ENCODE data around the gene L1TD1. TPM values are rescaled to one million over a fixed set of nuclear protein-coding genes. Genes with fewer than 3 reads are reported as not detected.
"Not testable (repeated sequence)": the region's sequence is repeated elsewhere in the genome, so short reads cannot be mapped to it uniquely, and the experiment has no call there.

The L1TD1 gene
- total RNA-seq, 1 experiment from 2014 or later, result 0.18 TPM

DNA sequence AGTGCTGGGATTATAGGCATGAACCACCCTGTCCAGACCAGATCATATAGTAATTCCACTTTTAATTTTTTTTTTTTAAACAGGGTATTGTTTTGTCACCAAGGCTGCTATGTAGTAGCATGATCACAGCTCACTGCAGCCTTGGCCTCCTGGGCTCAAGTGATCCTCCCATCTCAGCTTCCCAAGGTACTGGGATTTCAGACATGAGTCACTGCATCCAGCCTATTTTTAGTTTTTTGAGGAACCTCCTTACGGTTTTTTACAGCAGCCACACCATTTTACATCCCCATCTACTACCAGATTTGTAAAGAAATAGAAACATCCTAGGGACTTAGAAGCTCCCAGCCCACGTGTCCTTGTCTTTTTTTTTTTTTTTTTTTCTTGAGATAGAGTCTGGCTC lies 24.0 kb downstream of the L1TD1 start:
- no peaks in the 10 kb centered on the region for H3K4me1 ChIP-seq (ENCODE audit: control insufficient read depth, insufficient read depth, low read length)
- no peak overlapping the region for H3K4me3 ChIP-seq (ENCODE audit: low read depth in 2 of 2, low read length in 2 of 2)
- no peaks in the 10 kb centered on the region for H3K27me3 ChIP-seq (ENCODE audit: control insufficient read depth, insufficient read depth, low read length)
- H3K27ac ChIP-seq (ENCODE audit: low read length), result no peak overlapping the region
- intact Hi-C loops (cut with micrococcal nuclease; ENCODE audit: unreplicated experiment) (no loop called here), in situ Hi-C loops (cut with HindIII; ENCODE audit: low pct_unique_long_range_greater_than_20kb, low sequenced_read_pairs) (no loop called here)
- CTCF ChIA-PET, result no interaction called here
- TF ChIP-seq POLR2AphosphoS5 (IDR thresholded peaks at IDR 0.05; ENCODE audit: low read depth, low read length) (no peak), TCF7L2 (IDR thresholded peaks at IDR 0.05; ENCODE audit: low read depth, low read length) (no peak), SIN3A (IDR thresholded peaks at IDR 0.05; ENCODE audit: borderline replicate concordance, insufficient read depth, low read depth, low read length) (no peak)
- TF ChIP-seq, protein P1, sequence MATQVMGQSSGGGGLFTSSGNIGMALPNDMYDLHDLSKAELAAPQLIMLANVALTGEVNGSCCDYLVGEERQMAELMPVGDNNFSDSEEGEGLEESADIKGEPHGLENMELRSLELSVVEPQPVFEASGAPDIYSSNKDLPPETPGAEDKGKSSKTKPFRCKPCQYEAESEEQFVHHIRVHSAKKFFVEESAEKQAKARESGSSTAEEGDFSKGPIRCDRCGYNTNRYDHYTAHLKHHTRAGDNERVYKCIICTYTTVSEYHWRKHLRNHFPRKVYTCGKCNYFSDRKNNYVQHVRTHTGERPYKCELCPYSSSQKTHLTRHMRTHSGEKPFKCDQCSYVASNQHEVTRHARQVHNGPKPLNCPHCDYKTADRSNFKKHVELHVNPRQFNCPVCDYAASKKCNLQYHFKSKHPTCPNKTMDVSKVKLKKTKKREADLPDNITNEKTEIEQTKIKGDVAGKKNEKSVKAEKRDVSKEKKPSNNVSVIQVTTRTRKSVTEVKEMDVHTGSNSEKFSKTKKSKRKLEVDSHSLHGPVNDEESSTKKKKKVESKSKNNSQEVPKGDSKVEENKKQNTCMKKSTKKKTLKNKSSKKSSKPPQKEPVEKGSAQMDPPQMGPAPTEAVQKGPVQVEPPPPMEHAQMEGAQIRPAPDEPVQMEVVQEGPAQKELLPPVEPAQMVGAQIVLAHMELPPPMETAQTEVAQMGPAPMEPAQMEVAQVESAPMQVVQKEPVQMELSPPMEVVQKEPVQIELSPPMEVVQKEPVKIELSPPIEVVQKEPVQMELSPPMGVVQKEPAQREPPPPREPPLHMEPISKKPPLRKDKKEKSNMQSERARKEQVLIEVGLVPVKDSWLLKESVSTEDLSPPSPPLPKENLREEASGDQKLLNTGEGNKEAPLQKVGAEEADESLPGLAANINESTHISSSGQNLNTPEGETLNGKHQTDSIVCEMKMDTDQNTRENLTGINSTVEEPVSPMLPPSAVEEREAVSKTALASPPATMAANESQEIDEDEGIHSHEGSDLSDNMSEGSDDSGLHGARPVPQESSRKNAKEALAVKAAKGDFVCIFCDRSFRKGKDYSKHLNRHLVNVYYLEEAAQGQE (IDR thresholded peaks at IDR 0.05; ENCODE audit: insufficient read depth in 1 of 2, low read depth in 2 of 2, low read length in 1 of 2), result no peak
- TF ChIP-seq, protein P2, sequence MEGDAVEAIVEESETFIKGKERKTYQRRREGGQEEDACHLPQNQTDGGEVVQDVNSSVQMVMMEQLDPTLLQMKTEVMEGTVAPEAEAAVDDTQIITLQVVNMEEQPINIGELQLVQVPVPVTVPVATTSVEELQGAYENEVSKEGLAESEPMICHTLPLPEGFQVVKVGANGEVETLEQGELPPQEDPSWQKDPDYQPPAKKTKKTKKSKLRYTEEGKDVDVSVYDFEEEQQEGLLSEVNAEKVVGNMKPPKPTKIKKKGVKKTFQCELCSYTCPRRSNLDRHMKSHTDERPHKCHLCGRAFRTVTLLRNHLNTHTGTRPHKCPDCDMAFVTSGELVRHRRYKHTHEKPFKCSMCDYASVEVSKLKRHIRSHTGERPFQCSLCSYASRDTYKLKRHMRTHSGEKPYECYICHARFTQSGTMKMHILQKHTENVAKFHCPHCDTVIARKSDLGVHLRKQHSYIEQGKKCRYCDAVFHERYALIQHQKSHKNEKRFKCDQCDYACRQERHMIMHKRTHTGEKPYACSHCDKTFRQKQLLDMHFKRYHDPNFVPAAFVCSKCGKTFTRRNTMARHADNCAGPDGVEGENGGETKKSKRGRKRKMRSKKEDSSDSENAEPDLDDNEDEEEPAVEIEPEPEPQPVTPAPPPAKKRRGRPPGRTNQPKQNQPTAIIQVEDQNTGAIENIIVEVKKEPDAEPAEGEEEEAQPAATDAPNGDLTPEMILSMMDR (IDR thresholded peaks at IDR 0.05), result no peak
- ATAC-seq (no peak), DNase-seq (ENCODE audit: low read depth, low spot score) (no peak)
- no TSS peak for BruUV-seq (replicated peaks)
- no peaks in the 10 kb centered on the region for H3K36me3 ChIP-seq (ENCODE audit: control insufficient read depth, insufficient read depth, low read length)
- POLR2A ChIA-PET, result no interaction called here
- H3K9me3 ChIP-seq (ENCODE audit: control insufficient read depth, insufficient read depth, low read depth, low read length), result no peaks in the 10 kb centered on the region

DNA sequence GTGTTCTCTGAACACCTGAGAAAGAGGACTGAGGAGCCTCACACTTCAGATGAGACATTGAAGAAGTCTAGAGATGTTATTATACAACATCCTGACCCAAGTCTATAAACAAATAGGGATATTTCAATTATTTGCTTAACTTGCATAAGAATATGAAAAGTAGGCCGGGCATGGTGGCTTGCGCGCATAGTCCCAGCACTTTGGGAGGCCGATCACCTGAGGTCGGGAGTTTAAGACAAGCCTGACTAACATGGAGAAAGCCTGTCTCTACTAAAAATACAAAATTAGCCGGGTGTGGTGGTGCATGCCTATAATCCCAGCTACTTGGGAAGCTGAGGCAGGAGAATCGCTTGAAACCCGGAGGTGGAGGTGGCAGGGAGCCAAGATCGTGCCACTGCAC lies 25.8 kb downstream of the L1TD1 start:
- DNase-seq (ENCODE audit: low read depth, low spot score); H3K27me3 ChIP-seq (ENCODE audit: control insufficient read depth, insufficient read depth, low read length); H3K4me1 ChIP-seq (ENCODE audit: control insufficient read depth, insufficient read depth, low read length); H3K9me3 ChIP-seq (ENCODE audit: control insufficient read depth, insufficient read depth, low read depth, low read length); intact Hi-C loops (cut with micrococcal nuclease; ENCODE audit: unreplicated experiment); BruUV-seq (replicated peaks); H3K36me3 ChIP-seq (ENCODE audit: control insufficient read depth, insufficient read depth, low read length); POLR2A ChIA-PET; ATAC-seq; CTCF ChIA-PET; H3K4me3 ChIP-seq (ENCODE audit: low read depth in 2 of 2, low read length in 2 of 2); in situ Hi-C loops (cut with HindIII; ENCODE audit: low pct_unique_long_range_greater_than_20kb, low sequenced_read_pairs); H3K27ac ChIP-seq (ENCODE audit: low read length): not testable (repeated sequence)

DNA sequence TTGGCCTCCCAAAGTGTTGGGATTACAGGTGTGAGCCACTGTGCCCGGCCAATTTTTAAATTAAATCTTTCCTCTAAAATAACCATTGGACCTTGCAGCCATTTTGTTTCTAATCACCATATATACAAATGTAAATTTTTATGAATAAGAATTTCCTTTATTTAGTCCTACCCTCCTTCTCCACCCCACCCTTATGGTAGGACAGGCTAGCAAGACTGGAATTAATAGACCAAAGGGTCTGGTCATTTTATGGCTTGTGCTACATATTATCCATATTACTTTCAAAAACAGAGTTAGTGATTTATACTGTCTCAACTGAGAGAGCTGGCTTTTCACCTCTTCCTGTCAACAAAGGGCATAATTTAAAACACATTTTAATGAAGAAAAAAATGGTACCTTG lies 26.5 kb downstream of the L1TD1 start:
- ChIA-PET CTCF (no interaction called here), POLR2A (no interaction called here)
- no TSS peak for BruUV-seq (replicated peaks)
- intact Hi-C loops (cut with micrococcal nuclease; ENCODE audit: unreplicated experiment), result no loop called here
- ATAC-seq, result no peak
- Histone ChIP-seq H3K9me3 (ENCODE audit: control insufficient read depth, insufficient read depth, low read depth, low read length) (no peaks in the 10 kb centered on the region), H3K36me3 (ENCODE audit: control insufficient read depth, insufficient read depth, low read length) (no peaks in the 10 kb centered on the region), H3K27me3 (ENCODE audit: control insufficient read depth, insufficient read depth, low read length) (no peaks in the 10 kb centered on the region), H3K4me1 (ENCODE audit: control insufficient read depth, insufficient read depth, low read length) (no peaks in the 10 kb centered on the region), H3K27ac (ENCODE audit: low read length) (no peak overlapping the region), H3K4me3 (ENCODE audit: low read depth in 2 of 2, low read length in 2 of 2) (no peak overlapping the region)
- DNase-seq (ENCODE audit: low read depth, low spot score), result no peak
- TF ChIP-seq POLR2AphosphoS5 (IDR thresholded peaks at IDR 0.05; ENCODE audit: low read depth, low read length) (no peak), TCF7L2 (IDR thresholded peaks at IDR 0.05; ENCODE audit: low read depth, low read length) (no peak), SIN3A (IDR thresholded peaks at IDR 0.05; ENCODE audit: borderline replicate concordance, insufficient read depth, low read depth, low read length) (no peak)
- TF ChIP-seq, protein P1 (IDR thresholded peaks at IDR 0.05; ENCODE audit: insufficient read depth in 1 of 2, low read depth in 2 of 2, low read length in 1 of 2), result no peak
- TF ChIP-seq, protein P2 (IDR thresholded peaks at IDR 0.05), result no peak
- in situ Hi-C loops (cut with HindIII; ENCODE audit: low pct_unique_long_range_greater_than_20kb, low sequenced_read_pairs), result no loop called here

All from Panc1 (cell line).